CD4-positive, alpha-beta T cell treated with Interleukin-17A for 1 hour (primary cell): Measurements from ENCODE around the gene GMDS.
"Not testable (repeated sequence)": the region's sequence is repeated elsewhere in the genome, so short reads cannot be mapped to it uniquely, and the experiment has no call there.

Experiments
- DNase-seq: peaks from one replicate; pipeline ENCODE4 v3.0.0-alpha.2; 2020

Gene GMDS

DNA sequence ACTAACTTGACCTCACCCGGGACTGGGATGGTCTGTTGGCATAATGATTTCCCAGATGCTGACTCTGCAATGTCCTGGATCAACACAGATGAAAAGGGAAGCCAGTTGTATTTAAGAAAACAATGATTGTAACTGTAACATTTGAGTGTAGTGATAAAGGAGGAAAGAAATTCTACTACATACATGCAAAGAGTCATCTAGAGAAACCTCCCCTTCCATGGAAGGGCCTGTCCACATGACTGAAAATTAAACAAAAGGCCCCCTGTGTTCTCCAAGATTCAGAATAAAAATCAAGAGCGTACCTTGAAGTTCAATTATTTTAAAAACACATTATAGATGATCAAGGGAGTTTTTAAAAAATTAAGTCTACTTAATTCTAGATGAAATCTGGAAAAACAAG lies 484.5 kb downstream of the GMDS start:
- no peak for DNase-seq

DNA sequence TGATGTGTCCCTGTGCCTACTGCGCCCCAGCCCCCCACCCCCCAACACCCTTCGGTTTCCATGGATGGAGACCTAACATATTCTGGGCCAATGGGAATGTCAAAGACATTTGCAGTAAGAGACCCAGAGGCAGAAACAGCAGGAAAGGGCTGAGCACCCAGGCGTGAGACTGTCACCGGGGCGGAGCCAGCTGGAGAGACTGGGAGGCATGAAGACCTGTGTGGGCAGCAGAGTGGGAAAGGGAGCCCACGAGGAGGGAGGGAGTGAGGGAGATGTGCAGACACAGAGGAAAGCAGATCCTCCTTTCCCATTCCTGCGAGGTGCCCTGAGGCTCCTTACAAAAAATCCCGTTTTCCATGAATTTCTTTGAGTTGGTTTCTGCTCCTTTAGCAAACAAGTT lies 485.5 kb downstream of the GMDS start:
- no peak for DNase-seq

DNA sequence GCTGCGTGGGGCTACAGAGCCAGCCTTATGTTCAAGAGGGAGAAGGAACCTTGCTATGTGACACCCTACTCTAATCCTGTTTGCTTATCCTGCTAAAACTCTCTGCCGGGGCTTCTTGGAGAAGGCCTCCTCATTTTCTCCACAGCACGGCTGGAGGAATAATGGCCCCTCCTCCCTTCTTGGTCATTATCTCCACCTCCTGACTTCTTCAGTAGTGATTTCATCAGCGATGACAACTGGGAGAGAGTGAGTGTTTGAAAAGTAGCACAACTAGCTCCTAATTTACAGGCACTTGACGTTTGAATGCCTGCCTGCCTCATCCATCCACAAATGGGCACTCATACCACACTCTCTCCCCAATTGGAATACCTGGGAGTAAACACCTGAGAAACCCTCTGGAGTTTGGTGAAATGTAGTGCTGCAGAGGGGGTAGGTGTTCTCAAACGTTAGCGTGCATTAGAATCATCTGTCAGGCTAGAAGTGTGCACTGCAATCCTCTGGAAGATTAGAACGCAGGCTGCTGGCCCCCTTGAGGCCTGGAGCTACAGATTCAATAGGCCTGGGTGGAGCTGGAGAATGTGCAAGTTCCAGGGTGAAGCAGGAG lies 487.2 kb downstream of the GMDS start:
- DNase-seq = no peak

DNA sequence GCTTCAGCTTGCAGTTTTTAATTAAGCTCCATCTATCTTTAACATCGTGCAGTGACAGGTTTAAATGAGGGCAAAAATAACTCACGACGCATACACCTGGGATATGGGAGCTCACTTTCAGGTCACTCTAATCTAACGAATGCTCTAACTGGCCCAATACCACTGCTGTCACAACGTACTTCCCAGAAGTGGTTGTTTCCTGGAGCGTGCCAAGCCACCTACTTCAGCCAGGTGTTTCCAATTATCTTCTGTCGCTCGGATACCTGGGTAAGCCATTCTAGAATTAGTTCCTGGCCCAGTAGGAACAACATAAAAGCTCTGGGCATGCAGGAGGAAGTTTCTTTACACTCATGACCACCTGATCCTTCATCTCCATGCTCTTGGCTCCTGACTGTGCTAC lies 488.3 kb downstream of the GMDS start:
- DNase-seq = no peak

DNA sequence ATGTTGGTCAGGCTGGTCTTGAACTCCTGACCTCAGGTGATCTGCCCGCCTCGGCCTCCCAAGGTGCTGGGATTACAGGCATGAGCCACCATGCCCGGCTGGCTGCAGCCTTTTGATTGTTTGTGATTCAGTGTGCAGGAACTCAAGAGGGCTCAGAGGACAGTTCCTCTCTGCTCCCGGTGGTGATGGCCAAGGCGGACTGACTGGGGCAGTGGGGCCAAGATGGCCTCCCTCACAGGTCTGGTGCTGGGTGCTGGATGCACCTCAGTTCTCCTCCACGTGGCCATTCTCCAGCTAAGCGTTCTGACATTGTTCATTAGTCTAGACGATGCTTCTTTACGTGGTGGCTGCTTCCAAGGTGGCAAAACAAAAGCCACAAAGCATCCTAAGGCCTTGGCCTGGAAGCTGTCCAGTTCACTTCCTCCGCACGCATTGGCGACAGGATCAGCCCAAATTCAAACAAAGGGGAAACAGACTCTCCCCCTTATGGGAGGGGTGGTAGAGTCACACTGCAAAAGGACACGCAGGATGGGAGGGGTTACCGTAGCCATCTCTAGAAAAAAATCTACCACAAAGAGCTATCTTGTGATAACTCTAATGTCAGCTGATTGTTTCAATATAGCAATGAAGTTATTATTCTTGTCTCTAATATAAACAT lies 488.8 kb downstream of the GMDS start:
- DNase-seq = no peak

DNA sequence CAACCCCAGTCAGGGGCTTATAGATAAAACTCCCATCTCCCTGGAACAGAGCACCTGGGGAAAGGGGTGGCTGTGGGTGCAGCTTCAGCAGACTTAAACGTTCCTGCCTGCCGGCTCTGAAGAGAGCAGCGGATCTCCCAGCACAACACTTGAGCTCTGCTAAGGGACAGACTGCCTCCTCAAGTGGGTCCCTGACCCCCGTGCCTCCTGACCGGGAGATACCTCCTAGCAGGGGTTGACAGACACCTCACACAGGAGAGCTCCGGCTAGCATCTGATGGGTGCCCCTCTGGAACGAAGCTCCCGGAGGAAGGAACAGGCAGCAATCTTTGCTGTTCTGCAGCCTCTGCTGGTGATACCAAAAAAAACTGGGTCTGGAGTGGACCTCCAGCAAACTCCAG lies 494.3 kb downstream of the GMDS start:
- DNase-seq = not testable (repeated sequence)

DNA sequence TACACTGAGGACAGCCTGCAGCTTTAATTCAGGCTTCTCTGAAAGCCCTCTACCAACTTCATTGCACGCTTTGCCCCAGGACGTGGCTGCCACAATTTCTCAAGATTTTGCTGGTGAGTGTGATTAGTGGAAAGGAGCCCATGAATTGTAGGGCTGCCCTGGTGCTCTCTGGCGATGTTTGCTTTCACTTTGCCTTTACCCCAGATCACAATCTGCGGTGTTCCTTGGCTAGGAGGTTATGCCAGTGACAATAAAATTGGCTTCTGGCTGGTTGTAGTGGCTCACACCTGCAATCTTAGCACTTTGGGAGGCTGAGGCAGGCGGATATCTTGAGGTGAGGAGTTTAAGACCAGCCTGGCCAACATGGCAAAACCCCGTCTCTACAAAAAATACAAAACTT lies 496.4 kb downstream of the GMDS start:
- DNase-seq = no peak

DNA sequence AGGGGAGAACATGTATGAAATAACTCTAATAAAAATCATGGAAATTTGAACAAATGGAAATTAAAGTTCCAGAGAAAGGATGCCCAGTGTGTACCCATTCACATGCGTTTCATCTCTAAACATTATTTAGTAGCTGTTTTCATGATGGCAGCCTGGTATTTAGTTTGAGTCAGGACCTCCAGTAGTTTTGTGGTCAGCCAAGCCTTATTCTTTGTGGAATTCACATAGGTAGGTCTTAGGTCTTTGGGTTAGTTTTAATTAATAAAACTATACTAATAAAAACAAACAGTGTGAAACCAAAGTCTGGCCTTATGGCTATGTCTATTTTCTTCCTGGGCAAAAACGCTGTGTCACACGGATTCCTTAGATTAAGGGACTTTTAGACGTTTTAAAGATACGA lies 497.9 kb downstream of the GMDS start:
- no peak for DNase-seq

DNA sequence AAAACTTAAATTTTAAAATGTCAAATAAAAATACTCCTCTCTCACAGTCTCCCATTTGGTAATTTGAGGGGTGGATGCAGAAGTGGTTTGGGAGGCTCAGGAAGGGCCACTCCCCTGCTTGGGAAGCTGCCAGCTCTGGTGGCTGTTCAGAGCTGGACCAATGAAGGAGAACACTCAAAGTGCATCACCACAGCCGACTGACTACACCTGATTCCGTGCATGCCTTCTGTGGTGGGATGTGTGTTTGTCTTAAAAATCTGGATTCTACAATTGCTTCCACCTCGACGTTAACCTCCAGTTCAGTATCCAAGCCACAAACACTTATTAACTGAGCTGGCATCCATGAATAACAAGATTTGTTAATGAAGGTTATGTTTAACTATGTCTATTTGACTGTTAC lies 498.4 kb downstream of the GMDS start:
- DNase-seq = no peak

DNA sequence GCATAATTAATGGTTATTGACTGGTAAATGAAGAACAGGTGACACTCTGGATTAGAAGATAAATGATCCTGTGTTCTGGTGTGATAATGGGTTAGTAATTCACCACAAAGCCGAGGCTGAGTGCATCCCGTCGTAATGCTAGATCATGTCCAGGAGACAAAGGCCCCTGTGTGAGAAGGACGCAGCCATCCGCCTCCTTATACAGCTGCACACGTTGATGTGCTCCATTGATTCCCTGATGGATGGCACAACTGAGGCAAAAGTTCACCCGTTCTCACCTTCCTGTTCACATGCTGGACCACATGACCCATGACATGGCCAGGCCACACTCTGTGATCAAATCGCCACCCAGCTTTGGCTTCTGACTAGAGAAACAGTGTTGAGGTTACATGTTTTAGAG lies 499.6 kb downstream of the GMDS start:
- no peak for DNase-seq

DNA sequence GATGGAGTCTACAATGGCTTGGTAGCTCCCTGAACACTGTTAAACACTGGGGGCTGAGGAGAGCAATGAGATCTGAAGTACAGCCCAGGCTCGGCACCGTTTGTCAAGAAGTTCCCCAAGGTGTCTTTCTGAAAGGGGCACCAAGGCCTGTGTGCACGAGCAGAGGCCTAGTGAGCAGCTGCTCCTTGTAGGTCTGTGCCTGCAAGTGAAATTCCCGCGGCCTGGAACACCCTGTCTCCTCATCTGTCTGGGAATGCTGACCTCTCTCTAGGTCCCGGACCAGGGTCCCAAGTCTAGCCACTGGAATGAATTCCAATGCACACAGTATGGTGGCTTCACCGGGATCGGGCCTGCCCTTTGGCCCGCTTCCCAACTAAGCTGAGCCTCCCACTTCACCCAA lies 500.9 kb downstream of the GMDS start:
- DNase-seq = no peak

DNA sequence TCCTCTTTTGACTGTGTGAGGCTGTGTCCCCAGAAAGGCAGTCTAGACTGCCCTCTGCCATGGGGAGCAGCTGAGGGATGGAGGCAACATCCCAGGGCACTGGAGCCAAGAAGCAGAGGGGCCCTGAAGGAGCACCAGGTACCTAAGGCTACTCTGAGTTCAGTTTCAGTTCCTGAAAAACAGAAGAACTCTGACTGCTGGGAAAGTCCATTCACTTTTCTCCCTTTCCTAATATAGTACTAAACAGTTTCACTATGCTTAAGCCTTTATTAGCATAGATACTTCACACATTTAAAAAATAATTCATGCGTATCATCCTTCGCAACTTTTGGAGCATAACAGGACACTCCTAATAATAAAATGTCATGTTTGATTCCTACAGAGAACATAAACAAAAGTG lies 505.7 kb downstream of the GMDS start:
- no peak for DNase-seq

DNA sequence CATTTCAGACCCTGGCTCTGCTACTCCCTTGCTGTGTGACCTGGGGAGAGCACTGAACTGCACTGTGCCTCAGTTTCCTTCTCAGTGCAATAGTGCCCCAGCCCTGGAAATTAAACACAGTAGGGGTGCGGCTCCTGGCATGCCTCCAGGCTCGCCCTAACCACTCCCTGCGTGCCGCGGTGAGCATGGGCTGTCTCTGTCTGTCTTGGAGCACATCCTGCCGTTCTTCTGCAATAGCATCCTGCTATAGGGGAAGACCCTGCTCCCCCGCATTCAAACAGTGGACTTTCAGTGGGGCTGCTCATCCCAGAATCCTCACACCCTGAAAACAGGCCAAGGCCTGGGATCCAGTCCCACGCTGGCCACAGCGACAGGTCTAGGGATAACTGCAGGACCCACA lies 506.2 kb downstream of the GMDS start:
- no peak for DNase-seq

DNA sequence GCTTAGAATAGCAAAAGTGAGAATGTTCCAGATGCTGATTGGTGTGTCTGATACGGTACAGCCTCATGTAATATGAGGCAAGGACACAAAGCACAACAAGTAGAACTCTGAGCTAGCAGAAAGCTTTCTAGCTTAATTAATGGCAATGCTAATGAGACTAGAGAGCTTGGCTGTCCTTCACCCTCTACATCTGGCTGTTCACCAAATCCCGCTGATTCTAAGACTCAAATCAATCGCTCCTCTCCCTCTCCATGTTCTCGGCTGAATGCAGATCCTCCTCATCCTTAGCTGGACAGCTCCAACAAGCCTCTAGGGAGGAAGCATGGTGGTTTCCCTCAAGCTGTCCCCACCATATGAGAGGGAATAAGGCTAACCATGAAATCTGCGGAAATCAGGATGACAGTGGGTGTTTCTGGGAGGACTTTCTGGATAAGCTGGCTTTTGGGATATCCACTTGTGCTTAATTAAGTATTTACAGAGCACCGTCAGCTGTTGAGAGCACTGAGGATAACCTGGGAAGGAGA lies 506.8 kb downstream of the GMDS start:
- no peak for DNase-seq

DNA sequence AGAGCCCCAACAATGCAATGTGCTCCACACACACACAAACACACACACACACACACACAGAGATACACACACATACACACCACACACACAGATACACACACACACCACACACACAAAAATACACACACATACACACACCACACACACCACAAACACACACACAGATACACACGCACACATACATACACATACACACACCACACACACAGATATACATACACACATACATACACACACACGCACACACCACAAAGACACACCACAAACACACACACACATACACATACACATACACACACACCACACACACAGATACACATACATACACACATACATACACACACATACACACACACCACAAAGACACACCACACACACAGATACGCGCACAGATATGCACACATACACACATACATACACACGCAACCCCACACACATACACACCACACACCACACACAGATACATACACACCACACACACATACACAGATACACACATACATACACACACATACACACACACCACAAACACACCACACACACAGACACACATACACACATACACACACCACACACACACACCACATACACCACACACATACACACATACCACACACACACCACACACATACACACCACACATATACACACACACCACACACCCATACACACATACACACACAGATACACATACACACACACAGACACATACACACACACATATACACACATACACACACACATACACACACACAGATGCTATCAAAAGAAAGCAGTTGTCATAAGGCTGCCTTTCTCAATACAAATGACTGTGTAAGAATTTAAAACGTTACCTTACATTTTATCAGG lies 507.7 kb downstream of the GMDS start:
- no peak for DNase-seq

DNA sequence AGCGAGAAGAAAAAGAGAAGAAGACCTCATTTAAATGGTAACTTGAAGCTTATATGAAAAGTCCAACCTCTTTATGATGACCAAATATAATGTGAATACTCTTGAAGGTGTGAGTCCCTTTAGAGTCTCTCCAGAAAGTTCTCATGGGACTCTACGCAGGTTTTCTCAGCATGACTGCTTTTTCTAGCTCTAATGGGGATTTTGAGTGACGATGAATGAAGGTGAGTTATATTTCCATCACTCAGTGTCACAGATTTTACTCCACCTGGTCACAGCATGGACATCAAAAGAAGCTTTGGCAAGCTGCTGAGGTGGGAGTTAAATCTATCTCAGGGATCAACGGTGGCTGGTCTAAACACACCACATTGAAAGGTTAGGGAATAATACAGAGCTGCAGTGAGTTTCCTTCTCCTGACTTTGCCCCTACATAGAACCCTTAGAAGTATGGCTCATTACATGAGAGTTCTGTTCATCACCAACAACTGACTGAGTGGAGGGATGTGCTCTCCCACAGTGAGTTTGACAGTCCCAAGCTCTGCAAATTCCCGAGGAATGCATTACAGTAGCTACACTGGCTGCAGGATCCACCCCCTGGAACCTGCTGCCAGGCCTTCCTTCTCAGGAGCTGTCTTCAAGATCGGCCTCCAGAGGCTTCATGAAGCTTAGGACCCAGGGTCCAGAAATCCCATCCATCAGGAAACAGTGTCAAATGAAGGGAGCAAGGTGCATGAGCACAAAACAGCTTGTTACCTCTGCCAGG lies 508.9 kb downstream of the GMDS start:
- no peak for DNase-seq

DNA sequence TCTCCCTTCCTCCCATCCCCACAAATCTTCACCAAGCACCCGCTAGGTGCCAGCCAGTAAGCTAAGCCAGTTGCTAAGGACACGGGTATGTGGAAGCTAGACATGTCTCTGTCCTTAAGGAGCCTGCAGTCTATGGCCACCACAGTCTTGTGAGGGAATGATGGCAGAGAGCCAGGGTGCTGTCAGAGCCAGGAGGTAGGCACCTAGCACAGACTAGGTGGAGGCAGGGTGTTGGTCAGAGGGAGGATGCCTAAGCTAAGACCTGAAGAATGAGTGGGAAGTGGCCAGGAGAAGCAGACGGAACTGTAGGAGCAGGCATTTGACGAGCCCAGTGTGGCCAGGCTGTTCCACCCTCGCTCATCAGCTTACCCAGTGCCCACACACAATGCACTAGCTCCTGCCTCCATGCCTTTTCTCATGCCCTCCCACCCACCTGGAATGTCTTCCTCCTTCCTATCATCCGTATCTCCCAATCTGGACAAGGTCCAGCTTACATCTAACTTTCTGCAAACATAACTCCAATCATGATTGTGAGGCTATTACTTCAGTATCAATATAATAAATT lies 510.1 kb downstream of the GMDS start:
- no peak for DNase-seq

DNA sequence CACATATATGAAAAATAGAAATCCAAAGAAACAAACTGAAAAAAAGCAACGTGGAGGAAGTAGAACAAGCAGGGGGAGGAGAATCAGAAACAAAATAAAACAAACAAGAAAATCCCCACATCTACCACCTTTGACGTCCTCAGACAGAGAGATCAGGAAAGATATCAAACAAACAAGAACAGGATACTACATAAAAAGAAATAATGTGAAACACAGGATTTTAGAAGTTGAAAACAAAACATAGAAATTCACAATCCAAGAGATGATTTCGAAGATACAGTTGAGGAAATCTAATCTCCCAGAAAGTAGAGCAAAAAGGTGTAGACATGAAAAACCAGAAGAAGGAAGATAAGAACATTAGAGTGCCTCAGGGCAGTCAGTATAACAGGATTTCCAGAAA lies 514.5 kb downstream of the GMDS start:
- DNase-seq = no peak

DNA sequence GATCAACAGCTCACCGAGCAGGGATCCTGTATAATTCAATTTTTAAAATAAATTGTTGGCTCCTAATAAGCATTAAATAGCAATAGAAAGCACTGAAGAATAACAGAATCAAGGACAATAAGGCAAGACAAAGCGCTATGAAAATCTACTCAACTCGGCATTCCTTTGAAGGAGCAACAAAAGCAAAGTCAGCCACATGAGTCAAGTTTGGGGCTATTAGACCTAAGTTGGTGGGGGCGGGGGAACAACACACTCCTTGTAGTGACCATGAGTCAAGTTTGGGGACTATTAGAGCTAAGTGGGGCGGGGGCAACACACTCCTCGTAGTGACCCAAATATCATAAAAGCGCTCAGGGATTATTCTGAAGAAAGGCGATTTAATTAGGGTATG lies 515.7 kb downstream of the GMDS start:
- DNase-seq = no peak

DNA sequence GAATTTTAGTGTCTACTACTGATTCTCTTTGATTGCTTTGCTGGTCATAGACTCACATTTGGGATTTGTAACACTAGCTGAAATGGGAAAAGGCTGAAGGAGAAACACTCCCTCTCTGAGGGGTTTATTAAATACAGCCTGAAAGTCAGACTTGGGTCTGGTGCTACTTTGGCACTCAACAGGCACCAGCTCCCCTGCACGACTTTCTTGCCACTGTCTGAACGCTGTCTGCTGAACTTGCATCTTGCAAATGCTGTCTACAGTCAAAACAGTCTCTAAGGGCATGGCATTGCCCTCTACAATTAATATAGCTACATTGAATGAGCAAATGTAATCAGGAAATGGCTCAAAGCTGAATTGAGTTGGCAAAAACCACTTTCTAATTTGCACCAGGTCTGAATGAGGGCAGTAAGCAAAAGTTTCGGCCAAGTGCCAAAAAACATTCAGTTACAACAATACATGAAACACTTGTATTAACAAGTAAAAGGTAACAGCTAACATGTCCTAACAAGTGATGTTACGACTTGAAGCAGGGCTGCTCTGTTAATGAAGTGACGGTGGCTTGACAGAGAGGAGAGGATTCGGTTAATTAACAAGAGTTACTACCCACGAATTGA lies 516.2 kb downstream of the GMDS start:
- DNase-seq = no peak

DNA sequence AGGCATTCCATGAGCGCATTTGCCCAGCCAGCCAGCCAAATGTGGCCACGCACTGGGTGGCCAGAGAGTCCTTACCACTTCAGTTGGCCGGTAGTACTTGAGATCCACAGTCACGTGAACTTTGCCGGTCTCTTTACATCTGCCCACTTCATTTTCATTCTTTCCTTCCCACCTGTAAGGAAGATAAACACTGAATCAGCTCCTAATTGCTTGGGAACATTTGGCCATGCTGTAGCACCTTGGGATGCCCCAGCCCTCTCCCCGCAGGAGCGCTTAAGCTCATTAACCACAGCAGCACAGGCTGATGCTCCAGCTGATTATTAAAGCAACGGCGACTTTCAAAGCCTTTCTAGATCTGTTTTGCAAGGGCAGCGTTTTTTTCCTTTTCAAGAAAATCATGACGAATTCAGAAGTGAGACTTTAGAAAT lies 519.0 kb downstream of the GMDS start:
- DNase-seq = no peak

DNA sequence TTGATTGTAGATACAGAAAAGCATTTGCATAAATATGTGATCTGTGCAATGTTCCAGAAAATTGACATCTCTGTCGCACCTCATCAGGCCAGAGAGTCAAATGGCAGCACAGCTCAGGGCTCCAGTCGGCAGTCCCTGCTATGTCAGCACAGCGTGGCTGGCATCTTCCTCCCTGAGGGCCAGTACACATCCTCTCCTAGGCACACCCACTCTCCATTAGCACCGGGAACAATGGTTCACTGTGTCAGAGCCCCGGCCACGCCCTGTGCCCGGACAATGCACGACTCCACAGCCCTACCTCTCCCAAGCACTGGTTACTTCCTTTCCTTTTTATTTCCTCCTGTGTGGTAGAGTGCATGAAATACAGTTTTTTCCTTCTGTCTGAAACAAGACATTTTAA lies 520.8 kb downstream of the GMDS start:
- DNase-seq = no peak

DNA sequence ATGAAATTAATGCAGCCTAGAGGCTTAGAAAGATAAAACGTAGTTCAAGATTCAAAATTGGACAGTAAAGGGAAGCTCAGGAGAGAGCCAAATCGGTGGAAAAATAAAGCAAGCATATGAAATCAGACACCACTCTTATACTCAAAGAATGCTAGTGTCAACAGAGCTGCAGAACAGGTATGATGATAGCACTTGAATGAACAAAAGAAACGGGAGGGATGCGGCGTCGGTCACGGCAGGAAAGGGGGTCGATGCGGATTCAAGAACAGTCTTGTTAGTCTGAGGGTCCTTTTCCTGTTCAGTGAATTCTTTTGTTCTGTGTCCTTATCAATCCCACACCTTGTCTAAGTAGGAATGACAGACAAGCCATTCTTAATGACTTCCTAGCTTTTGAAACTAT lies 521.3 kb downstream of the GMDS start:
- no peak for DNase-seq
